HepG2 (cell line): ENCODE results near the gene GSDME. TPM values are rescaled to one million over a fixed set of nuclear protein-coding genes. Genes with fewer than 3 reads are reported as not detected.

Experiments used
- AGO2 ChIP-seq: fragments of 200-400 bp; formaldehyde crosslinking; optimal IDR thresholded peaks from 2 replicates; pipeline ENCODE3; 2017; ENCODE audit warnings: mild to moderate bottlenecking, low read depth, low read length, moderate library complexity
- CCAR2 ChIP-seq: fragments of 200-400 bp; formaldehyde crosslinking; optimal IDR thresholded peaks from 2 replicates; pipeline ENCODE3; 2018; ENCODE audit warnings: low read depth, mild to moderate bottlenecking, low read length, moderate library complexity
- EHMT2 ChIP-seq: fragments of 200-600 bp; sonication (generic); IDR thresholded peaks from 2 replicates; pipeline ENCODE4 v1.7.0; 2017; ENCODE audit warnings: antibody characterized with exemption, low read depth, low read length, borderline replicate concordance
- GTF3A ChIP-seq: sonication (generic); formaldehyde crosslinking; conservative IDR thresholded peaks from 2 replicates; pipeline ENCODE4 v1.4.0; 2020; ENCODE audit warnings: mild to moderate bottlenecking, missing genetic modification reagents
- HOXA7 ChIP-seq: sonication (generic); formaldehyde crosslinking; IDR thresholded peaks from 2 replicates; pipeline ENCODE4 v1.8.1; 2022; ENCODE audit warnings: mild to moderate bottlenecking, missing genetic modification reagents, moderate library complexity
- MAF1 ChIP-seq: sonication (generic); formaldehyde crosslinking; IDR thresholded peaks from 2 replicates; pipeline ENCODE4 v1.5.0; 2020; ENCODE audit warnings: missing genetic modification reagents, borderline replicate concordance
- SRSF1 ChIP-seq: fragments of 200-400 bp; formaldehyde crosslinking; optimal IDR thresholded peaks from 2 replicates; pipeline ENCODE3; 2017; ENCODE audit warnings: mild to moderate bottlenecking, low read depth, low read length, moderate library complexity
- ZBTB40 ChIP-seq, 2 experiments: fragments of 450-650 bp in 1 of 2; sonication (generic) in 1 of 2; formaldehyde crosslinking in 1 of 2; IDR thresholded peaks; 2 replicates each; pipeline versions ENCODE4 v1.6.1 to v1.8.0; 2016 to 2022; ENCODE audit warnings: antibody characterized with exemption in 1 of 2, mild to moderate bottlenecking in 1 of 2, missing genetic modification reagents in 1 of 2
- ZBTB42 ChIP-seq: sonication (generic); formaldehyde crosslinking; IDR thresholded peaks from 2 replicates; pipeline ENCODE4 v1.5.0; 2020; ENCODE audit warnings: mild to moderate bottlenecking, missing genetic modification reagents
- ZFP37 ChIP-seq: sonication (generic); formaldehyde crosslinking; IDR thresholded peaks from 2 replicates; pipeline ENCODE4 v1.4.0; 2020; ENCODE audit warnings: missing genetic modification reagents, borderline replicate concordance
- ZNF143 ChIP-seq: sonication (generic); formaldehyde crosslinking; IDR thresholded peaks from 2 replicates; pipeline ENCODE4 v1.4.0; 2020; ENCODE audit warnings: missing genetic modification reagents
- ZNF253 ChIP-seq: sonication (generic); formaldehyde crosslinking; IDR thresholded peaks from 2 replicates; pipeline ENCODE4 v1.8.0; 2022; ENCODE audit warnings: mild to moderate bottlenecking, missing genetic modification reagents, borderline replicate concordance
- ZNF567 ChIP-seq: sonication (generic); formaldehyde crosslinking; IDR thresholded peaks from 2 replicates; pipeline ENCODE4 v1.8.1; 2023; ENCODE audit warnings: mild to moderate bottlenecking, missing genetic modification reagents, borderline replicate concordance
- ZSCAN21 ChIP-seq: sonication (generic); formaldehyde crosslinking; IDR thresholded peaks from 2 replicates; pipeline ENCODE4 v1.8.0; 2022; ENCODE audit warnings: mild to moderate bottlenecking, missing genetic modification reagents, moderate library complexity, borderline replicate concordance
- ZZZ3 ChIP-seq: sonication (generic); formaldehyde crosslinking; IDR thresholded peaks from 2 replicates; pipeline ENCODE4 v1.4.0; 2020; ENCODE audit warnings: missing genetic modification reagents, mild to moderate bottlenecking, borderline replicate concordance
- polyA plus RNA-seq, 8 experiments: library from polyadenylated mRNA; depleted of rRNA in 3 of 8; stranded (reverse) in 7 of 8; unstranded in 1 of 8; fragments of >200 nt; fragmentation: Illumina TruSeq in 4 of 8; extraction: Trizol in 4 of 8; gene quantifications; 2 replicates each; pipeline versions ENCODE4 v1.2.1 to v1.2.3, GENCODE V29; 2011 to 2016; ENCODE audit warnings: low read depth in 4 of 8, missing spikeins in 1 of 8, mixed read lengths in 1 of 8; ENCODE audit not compliant: insufficient read depth in 1 of 8
- total RNA-seq, 5 experiments: library from RNA; depleted of rRNA; stranded (reverse); fragments of >200 nt; fragmentation: Illumina TruSeq; extraction: Trizol; gene quantifications; 2 replicates each; pipeline ENCODE4 v1.2.3, GENCODE V29; 2016; ENCODE audit warnings: low read depth in 1 of 5
- TF ChIP-seq, protein P1 (sequence below): sonication (generic); formaldehyde crosslinking; IDR thresholded peaks from 2 replicates; pipeline ENCODE4 v1.4.0; 2020; ENCODE audit warnings: missing genetic modification reagents, borderline replicate concordance

The GSDME gene
- total and polyA plus RNA-seq, 2 of the 13 experiments (the other 11 are each of a cell fraction or from before 2014, with no cell fraction given), result 19.2 to 28.2 TPM

DNA sequence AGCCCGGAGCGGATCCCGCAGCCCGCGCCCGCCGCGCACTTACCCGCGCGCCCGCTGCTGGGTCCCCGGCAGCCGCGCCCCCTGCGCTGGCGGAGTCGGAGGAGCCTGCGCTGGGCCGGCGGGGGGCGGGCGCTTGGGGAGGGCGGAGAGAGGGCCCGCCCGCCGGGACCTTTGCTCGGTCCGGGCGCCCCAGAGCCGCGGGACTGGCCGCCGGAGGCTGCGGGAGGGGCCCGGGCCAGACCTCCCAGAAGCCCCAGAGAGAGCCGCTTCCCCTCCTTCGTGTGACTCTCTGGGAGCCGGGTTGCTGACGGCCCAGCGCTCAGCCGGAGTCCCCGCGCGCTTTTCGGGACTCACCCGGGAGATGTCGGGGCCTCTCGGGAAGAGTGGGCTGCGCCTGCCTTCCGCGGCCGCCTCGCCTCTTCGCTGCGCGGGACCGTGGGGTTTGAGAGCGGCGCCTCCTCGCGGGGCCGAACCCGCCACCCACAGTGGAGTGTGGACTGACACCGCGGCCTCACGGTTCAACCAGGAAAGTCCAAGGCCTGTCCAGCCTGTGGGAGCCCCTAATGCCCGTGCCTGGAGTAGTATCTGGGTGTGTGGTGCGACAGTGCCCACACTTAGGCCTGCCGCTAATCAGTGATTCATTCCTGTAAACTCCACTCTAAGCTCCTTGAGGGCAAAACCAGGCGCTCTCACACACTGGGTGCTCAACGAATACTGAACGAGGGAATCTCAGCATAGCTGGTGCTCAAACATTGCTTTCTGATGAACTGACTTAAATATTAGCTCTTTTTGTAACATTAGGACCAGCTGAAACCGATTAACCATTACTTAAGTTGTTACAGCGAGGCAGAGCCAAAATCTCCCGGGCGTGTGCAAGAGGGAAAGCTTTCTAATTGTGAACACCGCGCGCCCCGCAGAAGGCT, at the start of gene GSDME (continued):
- TF ChIP-seq GTF3A (CRISPR knock-in tag), result no peak
- no peak for TF ChIP-seq ZBTB40 (IDR thresholded peaks at IDR 0.05)
- 0 out of 2 replicates have a peak, but pooled peaks have one; percentile 24 for TF ChIP-seq ZBTB40 (CRISPR knock-in tag; IDR thresholded peaks at IDR 0.05)
- peak; percentile 71 for TF ChIP-seq ZNF143 (CRISPR knock-in tag)
- TF ChIP-seq CCAR2, result no peak
- TF ChIP-seq HOXA7 (CRISPR knock-in tag), result no peak
- TF ChIP-seq EHMT2, result no peak
- TF ChIP-seq ZBTB42 (CRISPR knock-in tag), result no peak
- TF ChIP-seq ZNF567 (CRISPR knock-in tag), result no peak
- TF ChIP-seq SRSF1, result no peak
- TF ChIP-seq ZZZ3 (CRISPR knock-in tag), result no peak
- TF ChIP-seq MAF1, result peak; percentile 2; the same call in 1 of the 2 replicates
- TF ChIP-seq ZNF253 (CRISPR knock-in tag), result no peak
- no peak for TF ChIP-seq AGO2
- TF ChIP-seq, protein P1, sequence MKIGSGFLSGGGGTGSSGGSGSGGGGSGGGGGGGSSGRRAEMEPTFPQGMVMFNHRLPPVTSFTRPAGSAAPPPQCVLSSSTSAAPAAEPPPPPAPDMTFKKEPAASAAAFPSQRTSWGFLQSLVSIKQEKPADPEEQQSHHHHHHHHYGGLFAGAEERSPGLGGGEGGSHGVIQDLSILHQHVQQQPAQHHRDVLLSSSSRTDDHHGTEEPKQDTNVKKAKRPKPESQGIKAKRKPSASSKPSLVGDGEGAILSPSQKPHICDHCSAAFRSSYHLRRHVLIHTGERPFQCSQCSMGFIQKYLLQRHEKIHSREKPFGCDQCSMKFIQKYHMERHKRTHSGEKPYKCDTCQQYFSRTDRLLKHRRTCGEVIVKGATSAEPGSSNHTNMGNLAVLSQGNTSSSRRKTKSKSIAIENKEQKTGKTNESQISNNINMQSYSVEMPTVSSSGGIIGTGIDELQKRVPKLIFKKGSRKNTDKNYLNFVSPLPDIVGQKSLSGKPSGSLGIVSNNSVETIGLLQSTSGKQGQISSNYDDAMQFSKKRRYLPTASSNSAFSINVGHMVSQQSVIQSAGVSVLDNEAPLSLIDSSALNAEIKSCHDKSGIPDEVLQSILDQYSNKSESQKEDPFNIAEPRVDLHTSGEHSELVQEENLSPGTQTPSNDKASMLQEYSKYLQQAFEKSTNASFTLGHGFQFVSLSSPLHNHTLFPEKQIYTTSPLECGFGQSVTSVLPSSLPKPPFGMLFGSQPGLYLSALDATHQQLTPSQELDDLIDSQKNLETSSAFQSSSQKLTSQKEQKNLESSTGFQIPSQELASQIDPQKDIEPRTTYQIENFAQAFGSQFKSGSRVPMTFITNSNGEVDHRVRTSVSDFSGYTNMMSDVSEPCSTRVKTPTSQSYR, result 0 out of 2 replicates have a peak, but pooled peaks have one; percentile 19
- TF ChIP-seq ZSCAN21 (CRISPR knock-in tag), result no peak
- no peak for TF ChIP-seq ZFP37 (CRISPR knock-in tag)
